ENCODE data around the gene PIK3CB.

GRCh38 chr3:138800248-138800647 lies 34.5 kb downstream of the PIK3CB start:
- TF ChIP-seq CTCF (IDR thresholded peaks at IDR 0.05) (no peak), POLR2A (IDR thresholded peaks at IDR 0.05) (no peak)

Data from prostate gland (tissue), 2 donors.